Activated CD8-positive, alpha-beta memory T cell treated with anti-CD3 and anti-CD28 coated beads, Interleukin-2, amount 50 U/mL, for 24 hours (primary cell): ENCODE results near the gene NAT9.

Experiments
- DNase-seq: peaks from one replicate; pipeline ENCODE4 v3.0.0-alpha.2; 2020; ENCODE audit errors: extremely low read depth

Gene NAT9

DNA sequence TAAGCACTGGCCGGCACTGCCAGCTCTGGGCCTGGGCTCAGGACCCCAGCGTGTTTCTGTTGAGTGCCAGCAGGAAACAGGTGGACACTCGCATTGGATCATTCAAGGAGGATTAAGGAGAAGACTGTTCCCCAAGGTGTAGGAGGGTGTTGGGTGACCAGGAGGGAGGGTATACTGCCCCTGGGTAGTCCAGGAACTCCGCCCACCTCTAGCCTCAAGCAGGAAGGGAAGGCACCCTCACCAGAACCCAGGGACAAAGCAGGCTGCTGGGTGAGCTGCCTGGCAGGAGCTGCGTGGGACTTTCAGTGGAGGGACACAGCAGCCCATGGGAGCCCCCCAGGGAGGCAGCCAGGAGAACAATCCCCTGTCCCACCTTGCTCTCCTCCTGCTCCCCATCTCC lies 46.8 kb downstream of the NAT9 start:
- no peak for DNase-seq

DNA sequence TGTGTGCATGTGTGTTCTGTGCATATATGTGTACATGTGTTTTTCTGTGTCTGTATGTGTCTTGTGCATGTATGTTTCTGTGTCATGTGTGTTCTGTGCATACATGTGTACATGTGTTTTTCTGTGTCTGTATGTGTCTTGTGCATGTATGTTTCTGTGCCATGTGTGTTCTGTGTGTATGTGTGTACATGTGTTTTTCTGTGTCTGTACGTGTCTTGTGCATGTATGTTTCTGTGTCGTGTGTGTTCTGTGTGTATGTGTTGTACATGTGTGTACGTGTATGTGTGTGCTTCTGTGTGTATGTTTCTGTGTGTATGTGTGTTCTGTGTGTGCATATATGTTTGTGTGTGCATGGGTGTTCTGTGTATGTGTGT lies 47.5 kb downstream of the NAT9 start:
- DNase-seq: no peak

DNA sequence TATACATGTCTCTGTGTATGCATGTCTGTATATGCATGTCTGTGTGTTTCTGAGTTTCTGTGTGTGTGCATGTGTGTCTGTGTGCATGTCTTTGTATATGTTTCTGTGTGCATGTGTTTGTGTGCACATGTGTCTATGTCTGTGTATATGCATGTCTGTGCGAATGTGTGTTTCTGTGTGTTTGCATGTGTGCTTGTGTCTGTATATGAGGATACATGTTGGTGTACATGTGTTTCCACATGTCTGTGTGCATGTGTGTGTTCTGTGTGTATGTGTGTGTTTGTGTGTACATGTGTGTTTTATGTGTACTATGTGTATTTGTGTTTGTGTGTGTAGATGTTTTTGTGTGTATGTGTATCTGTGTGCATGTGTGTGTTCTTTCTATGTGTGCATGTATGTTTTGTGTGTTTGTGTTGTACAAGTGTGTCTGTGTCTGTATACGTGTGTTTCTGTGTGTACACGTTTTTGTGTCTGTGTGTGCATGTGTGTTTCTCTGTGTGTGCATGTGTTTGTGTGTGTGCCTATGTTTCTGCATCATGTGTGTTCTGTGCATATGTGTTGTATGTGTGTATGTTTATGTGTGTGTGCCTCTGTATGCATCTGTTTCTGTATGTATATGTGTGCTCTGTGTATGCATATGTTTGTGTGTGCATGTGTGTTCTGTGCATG lies 48.0 kb downstream of the NAT9 start:
- no peak for DNase-seq

DNA sequence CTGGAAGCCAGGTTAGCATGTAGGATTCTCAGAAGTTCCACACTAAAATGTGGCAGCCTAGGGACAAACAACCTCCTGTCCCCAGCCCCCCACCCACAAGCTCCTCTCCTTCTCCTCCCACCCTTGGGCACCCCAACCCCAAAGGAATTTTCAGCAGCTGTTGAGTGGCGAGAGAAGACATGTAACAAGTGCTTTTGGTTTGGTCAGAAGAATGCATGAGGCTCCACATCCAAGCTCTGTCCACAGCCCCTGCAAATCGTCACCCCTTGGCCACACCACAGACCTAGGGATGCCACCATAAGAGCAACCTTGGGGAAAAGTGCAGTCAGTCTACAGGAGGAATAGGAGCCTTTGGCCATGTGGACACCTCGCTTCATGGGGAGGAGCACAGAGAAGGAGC lies 51.0 kb downstream of the NAT9 start:
- DNase-seq: no peak

DNA sequence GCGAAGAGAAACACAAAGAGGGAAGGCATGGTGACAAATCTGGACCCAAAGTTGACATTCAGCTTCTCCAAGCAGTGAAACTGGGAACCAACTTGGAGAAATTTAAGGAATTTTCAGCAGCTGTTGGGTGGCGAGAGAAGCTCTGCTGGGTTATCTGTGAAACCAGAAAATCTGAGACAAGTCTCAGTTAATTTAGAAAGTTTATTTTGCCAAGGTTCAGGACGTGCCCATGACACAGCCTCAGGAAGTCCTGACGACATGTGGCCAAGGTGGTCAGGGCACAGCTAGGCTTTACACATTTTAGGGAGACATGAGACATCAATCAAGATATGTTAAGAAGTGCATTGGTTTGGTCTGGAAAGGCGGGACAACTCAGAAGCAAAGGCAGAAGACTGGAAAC lies 52.3 kb downstream of the NAT9 start:
- no peak for DNase-seq

DNA sequence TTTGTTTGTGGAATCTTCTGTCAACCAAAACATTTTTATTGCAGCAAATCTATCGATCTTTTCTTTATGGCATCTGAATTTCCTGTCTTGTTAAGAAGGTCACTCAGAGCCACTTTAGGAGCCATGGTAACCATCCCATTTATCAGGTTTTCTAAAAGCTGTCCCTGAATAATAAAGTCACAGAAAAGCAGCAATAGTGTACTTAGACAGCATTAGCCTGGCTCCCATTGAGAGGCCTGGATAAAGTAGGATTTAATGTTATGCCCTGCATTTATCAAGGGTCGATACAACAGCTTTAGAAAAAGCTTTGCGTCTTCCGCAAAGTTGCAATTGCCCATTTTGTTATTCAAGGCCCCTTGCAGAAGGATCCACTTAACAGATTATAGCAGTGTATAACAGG lies 53.4 kb downstream of the NAT9 start:
- DNase-seq: no peak
